HAP-1 (cell line): Measurements from ENCODE around the gene MYH10.

Experiments
- DNase-seq, 2 experiments: peaks; one replicate each; pipeline ENCODE4 v3.0.0-alpha.2; 2016 to 2020; ENCODE audit warnings: low spot score in 2 of 2
- H3K27me3 ChIP-seq: fragments of 250-450 bp; sonication (Bioruptor Pico); 2 replicates; pipeline ENCODE4 v1.5.1; 2020; ENCODE audit warnings: low read depth, mild to moderate bottlenecking, moderate library complexity
- H3K36me3 ChIP-seq: fragments of 250-450 bp; sonication (Bioruptor Pico); replicated peaks from 2 replicates; pipeline ENCODE4 v1.5.1; 2020; ENCODE audit warnings: mild to moderate bottlenecking
- H3K4me1 ChIP-seq: fragments of 250-450 bp; sonication (Bioruptor Pico); 2 replicates; pipeline ENCODE4 v1.5.1; 2020; ENCODE audit warnings: mild to moderate bottlenecking
- H3K4me3 ChIP-seq: fragments of 250-450 bp; sonication (Bioruptor Pico); 2 replicates; pipeline ENCODE4 v1.5.1; 2020; ENCODE audit warnings: mild to moderate bottlenecking, moderate library complexity
- H3K9me3 ChIP-seq: fragments of 250-450 bp; sonication (Bioruptor Pico); 2 replicates; pipeline ENCODE4 v1.5.1; 2020; ENCODE audit warnings: mild to moderate bottlenecking, moderate library complexity
- in situ Hi-C: fragments of 300-500 bp; cut with MboI; formaldehyde crosslinking; loops from 3 replicates; pipeline ENCODE4 v1.14.3; 2020; ENCODE audit warnings: low sequenced_read_pairs, inconsistent platforms, mixed read lengths

The MYH10 gene

DNA sequence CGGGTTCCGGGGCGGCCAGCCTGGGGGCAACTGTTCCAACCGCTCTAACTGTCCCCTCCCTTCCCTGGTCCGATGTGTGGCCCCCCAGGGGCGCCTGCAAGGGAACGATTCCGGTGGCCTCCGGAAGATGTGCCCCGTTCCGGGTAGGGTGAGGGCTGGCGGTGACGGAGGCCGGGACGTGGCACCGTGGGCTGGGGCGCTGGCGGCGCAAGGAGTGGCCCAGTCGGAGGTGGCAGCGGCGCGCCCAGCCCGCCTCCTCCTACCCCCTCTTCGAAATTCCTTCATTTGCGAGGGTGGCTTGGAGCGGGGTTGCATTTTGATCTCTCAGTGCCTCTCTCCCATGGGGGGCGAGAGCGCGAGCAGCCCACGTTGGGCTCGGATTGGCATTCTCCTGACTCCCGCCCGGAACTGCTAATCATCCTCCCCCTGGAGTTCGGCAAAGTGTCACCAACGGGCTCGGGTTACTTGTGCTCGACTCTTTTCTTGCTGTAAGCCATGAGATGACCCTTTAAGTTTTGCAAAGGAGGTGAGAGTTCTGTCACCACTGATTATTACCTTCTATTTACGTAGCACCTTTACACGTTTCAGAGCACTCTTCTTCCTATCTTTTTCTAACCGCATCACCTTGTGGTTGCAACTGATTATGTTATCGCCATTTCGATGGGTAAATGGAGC, 194.2 kb downstream of the MYH10 start:
- peak; percentile 46 to 64 for DNase-seq
- no peaks in the 10 kb centered on the region; the same call in 1 of the 2 replicates for H3K36me3 ChIP-seq
- peaks cover 6% of the 10 kb centered on the region for H3K4me1 ChIP-seq
- peak overlapping the region; percentile 84 for H3K4me3 ChIP-seq
- in situ Hi-C loops = no loop called here
- no peaks in the 10 kb centered on the region for H3K27me3 ChIP-seq
- no peaks in the 10 kb centered on the region for H3K9me3 ChIP-seq

DNA sequence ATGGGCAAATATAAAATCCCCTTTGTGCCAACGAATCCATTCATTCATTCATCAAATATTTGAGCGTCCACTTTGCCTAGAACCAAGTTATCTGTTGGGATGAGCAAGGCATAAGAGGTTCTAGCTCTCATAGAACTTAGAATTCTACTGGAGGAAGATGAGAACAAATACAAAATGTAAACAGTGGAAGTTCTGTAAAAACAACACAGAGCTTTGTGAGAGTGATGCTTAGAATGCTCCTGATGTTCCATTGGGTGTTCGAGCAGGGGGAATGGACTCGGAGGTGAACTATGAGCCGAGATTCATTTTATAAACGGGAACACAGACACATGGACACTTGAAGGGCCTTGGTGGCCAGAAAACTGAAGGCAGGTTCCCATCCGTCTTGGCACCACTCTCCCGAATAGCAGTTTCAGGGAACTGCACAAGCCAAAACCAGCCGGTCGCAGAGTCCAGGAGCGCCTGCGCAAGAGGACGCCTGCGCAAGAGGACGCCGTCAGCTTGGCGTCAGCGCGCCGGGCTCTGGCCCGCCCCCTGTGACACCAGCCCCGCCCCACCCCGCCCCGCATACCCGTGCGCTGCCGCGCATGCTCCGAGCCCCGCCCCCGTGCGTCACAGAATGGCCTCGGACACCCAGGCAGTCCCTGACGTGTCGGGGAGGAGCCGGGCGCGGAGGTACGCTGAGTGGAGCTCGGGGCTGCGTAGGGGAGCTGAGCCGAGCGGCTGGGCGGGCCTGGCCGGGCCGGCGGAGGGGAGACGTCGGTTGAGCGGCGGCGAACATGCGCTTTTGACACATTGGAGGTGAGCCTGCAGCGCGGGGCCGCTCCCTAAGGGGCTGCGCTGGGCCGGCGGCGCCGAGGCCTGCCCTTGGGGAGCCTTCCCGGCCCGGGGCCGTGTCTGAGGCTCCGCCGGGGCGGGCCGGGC, 195.0 kb downstream of the MYH10 start, which contains the start of gene NDEL1:
NDEL1 (plus strand) TSS at position 640 of the 924 bp plus-strand sequence. CDS start 8,388 bp downstream, outside the sequence.
- Histone ChIP-seq H3K9me3 (no peaks in the 10 kb centered on the region), H3K36me3 (no peaks in the 10 kb centered on the region; the same call in 1 of the 2 replicates), H3K4me3 (peak within 1 kb of the TSS; percentile 84), H3K4me1 (peaks cover 6% of the 10 kb centered on the region), H3K27me3 (no peaks in the 10 kb centered on the region)
- in situ Hi-C loops = no loop called here
- DNase-seq = peak; percentile 94 to 100

DNA sequence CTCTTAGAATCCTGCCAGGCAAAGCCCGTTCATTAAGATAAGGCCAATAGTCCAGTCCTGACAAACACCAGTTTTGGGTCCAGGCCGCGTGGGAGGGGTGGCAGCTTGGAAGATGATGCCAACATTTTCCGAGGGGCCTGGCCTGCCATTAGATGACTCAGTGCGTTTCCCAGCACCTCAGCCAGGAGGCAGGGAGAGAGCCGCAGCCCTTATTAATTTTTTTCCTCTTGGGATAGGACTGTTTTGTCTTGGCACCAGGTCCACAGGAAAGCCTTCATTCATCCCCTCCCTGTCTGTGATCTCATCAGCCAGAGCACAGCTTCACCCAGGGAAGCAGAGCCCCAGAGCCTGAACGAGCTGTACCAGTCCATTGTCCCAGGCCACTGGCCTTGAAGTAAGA, 199.6 kb downstream of the MYH10 start:
- no peak for DNase-seq
- Histone ChIP-seq H3K36me3 (no peaks in the 10 kb centered on the region; the same call in 1 of the 2 replicates), H3K4me3 (no peak overlapping the region), H3K27me3 (no peaks in the 10 kb centered on the region), H3K9me3 (no peaks in the 10 kb centered on the region), H3K4me1 (no peaks in the 10 kb centered on the region)
- in situ Hi-C loops = no loop called here

DNA sequence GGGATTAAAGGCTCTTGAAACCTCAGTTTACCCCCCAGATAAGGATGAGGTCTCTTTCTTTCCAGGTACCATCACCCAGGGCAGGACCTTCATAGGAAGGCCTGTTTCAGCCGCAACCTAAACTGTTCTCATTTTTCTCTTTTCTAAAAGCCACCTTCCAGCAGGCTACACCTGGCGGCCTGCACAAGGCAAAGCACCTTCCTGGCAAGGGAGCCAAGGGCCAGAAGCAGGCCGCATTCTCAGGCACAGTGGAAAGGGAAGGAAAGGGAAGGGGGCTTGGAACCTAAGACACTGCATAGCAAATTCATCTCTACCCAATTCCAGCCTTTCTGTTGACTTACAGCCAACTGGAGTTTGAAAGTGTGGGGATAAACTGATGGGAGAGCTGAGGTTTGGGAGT, 203.7 kb downstream of the MYH10 start:
- Histone ChIP-seq H3K4me3 (no peak overlapping the region), H3K36me3 (no peaks in the 10 kb centered on the region), H3K27me3 (no peaks in the 10 kb centered on the region), H3K9me3 (no peaks in the 10 kb centered on the region), H3K4me1 (no peaks in the 10 kb centered on the region; the same call in 1 of the 2 replicates)
- in situ Hi-C loops = no loop called here
- no peak for DNase-seq

DNA sequence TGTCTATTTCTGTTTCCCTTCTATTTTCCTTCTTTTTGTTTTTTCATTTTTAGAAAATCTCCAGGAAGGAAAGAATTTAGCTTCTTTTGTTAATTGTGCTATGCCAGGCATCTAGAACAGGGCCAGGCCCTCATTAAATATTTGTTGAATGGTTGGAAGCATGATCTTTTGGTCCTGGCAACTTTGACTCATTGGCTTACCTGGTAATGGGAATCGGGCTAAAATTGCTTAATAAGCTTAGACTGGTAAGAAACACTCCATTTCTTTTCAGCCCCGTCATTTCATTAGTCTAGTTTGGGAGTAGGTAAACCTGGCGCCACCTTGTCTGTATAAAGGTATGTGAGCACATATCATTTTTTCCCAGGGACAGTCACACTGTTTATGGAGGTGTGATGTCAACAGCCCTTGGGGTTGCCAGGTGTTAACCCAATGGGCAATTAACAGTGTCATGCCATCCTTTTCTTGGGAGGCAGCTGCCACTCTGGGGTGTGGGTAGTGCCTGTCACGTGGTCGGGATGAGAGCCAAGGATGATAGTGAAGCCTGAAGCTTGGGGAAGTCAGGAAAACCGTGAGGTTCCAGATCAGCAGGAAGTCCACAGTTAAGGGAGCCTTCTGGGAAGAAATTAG, 204.3 kb downstream of the MYH10 start:
- in situ Hi-C loops = no loop called here
- H3K36me3 ChIP-seq = no peaks in the 10 kb centered on the region
- no peak for DNase-seq
- H3K4me1 ChIP-seq = no peaks in the 10 kb centered on the region; the same call in 1 of the 2 replicates
- no peaks in the 10 kb centered on the region for H3K27me3 ChIP-seq
- no peaks in the 10 kb centered on the region for H3K9me3 ChIP-seq
- H3K4me3 ChIP-seq = no peak overlapping the region
